HT-29 (cell line): Measurements from ENCODE around the gene SIGLEC6. TPM values are rescaled to one million over a fixed set of nuclear protein-coding genes. Genes with fewer than 3 reads are reported as not detected.

Experiments used
- DNase-seq: peaks from one replicate; pipeline ENCODE4 v3.0.0-alpha.2; 2015; ENCODE audit warnings: low spot score
- total RNA-seq: library from RNA; depleted of rRNA; stranded (reverse); fragments of >200 nt; shearing (Covaris generic); gene quantifications from 2 replicates; pipeline ENCODE4 v1.2.3, GENCODE V29; 2014

SIGLEC6 gene
- total RNA-seq, 1 experiment from 2014 or later = not detected

DNA sequence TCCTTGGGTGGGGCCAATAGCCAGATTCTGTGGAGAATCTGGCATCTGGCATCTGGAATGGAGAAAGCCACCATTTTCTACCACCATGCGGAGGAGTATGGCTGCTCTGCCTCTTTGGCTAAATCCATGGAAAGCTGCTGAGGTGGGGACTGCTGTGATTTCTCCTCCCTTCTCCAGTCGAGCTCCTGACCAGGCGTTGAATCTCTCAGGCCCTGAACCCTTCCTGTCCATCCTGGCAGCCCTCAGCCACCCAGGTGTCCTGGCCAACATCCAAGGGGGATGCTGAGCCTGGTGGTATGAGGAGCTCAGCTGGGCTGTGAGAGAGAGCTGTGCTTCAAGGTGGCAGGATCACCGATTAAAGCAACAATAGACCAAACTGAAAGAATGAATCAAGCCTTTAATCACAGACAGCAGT is 17.4 kb upstream of the SIGLEC6 start:
- no peak for DNase-seq

DNA sequence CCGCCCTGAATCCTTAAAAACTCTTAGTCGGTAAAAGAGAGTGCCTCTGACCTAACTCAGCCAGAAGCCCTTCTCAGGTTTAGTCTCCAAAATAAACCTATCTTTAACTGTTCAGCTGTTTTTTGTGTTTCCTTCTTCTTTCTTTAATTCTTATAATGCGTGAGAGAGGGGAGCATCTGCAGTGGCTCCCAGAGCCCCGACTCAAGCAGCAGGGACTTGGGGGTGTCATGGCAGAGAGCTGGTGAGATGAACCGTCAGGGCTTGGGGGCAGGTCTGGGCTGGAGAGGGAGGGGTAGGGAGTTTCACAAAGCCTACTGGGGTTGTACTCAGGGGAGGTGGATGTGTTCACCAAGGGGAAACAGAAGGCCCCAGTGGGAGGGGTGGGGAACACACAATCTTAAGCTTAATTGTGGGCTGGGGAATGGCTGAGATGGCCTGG is 16.8 kb upstream of the SIGLEC6 start:
- DNase-seq = no peak

DNA sequence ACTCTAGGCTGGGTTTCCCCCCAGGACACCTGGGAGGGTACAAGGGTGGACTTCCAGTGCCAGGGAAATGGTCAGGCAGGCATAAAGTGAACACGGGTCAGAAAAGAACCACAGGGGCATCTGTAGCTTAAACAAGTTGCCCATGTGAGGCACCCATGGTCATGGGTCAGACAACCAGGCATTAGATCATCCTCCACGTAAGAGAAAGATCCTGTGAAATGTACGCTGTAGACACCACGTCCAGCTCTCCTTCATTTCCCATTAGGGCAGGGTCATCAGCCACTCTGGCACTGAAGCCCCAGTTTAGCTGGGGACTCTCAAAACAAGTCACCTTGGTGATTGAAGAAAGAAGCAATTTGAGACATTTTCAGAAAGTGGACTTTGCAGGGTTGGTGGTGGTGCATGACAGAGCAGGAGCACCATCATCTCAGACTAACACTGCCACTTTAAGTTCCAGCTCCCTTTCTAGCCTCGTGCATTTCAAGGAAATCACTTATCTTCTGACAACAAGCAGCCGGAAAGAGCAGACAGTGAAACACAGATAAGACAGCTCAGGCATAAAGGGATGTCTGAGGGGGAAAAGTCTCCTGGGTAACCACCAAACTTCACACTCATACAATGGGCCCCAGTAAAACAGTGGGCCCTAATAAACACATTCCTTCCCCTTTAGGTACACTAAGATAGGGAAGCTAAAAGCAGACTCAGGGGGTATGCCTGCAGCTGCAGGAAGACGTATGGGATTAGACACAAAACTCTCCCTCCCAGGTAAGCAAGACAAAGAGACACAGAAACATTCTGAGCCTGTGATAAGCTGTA is 16.1 kb upstream of the SIGLEC6 start:
- DNase-seq = no peak

DNA sequence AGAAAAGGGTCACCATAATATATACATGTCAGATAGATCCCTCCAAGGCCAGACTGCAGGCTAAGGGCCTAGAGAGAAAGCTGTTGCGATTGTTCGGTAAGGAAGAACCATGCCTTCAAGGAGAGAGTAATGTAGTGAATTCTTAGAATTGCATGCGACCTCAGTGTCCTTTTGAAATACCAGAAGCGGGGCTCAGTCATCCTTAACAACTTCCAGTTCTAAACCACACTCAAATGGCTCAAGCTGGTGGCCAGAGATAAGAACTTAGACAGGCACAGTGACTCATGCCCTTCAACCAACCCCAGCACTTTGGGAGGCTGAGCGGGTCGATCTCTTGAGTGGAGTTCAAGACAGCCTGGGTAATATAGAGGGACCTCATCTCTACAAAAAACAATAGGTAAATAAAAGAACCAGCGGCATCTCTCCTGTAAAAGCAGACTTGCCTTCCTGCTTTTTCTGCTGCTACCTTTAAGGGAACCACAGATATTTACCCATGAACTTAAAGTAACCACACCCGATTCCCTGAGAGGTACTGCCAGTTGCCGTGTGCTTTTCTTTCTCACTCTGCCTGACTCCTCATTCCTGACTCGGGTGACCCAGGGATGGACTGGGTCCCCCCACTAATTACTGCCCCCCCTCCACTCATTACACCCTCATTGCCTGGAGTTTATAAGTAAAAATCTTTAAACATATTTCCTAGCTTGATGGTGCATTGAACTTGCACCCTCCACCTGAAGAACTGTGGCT is 15.4 kb upstream of the SIGLEC6 start:
- no peak for DNase-seq

DNA sequence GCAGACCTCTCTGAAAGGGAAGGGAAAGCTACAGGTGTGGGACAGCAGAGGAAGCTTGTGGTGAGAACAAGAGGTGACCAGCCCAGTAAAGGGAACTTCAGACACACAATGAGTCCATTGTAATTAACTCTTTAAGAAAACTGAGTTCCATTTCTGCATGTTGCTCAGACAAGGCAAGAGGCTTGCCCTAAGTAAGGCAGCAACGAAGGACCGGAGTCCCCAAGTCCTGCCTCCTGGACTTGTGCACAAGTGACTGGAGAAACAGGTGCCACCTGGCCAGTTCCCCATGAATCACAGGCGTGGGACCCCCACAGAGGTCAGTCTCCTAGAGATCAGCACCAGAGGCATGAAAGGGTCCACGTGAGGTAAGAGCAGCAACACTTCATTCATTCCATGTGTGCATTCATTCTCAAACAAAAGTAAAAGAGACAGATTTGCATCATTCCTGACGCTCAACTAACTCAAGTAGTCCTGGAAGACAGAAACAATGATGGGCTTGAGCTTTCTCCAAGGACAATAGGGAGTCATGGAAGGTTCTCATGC is 14.7 kb upstream of the SIGLEC6 start:
- DNase-seq = no peak

DNA sequence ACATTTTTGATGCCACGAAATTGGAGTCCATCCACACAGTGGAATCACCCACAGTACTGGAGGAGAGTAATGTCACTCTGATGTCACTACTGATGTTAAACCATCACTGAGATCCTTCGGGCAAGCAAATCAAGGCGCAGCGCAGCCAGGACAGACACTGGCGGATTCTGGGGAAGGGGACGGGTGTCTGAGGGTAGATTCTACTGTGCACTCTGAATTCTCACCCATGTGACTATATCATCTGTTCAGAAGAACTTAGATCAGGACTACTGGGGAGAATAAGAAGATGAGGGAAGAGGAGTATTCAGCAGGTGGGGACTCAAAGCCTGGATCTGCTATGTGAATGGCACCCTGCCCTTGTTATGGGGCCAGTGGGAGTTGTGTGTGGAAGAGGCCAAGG is 12.6 kb upstream of the SIGLEC6 start:
- no peak for DNase-seq

DNA sequence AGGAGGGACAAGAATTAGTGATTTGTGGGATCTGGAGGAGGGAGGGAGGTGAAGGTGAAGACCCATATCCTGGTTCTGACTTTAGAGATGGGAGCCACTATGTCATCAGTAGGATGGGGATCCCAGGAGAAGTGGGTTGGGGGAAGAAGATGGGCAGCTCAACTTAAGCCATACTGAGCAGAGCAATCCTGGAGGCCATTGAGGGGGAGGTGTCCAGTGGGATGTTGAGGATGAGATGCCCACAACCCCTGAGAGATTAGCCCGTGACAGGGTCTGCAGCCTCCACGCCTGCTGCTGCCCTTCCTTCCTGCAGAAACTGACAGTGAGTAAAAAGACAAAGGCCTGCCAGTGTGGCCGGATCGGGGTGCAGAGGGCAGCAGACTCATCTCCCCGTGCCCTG is 11.2 kb upstream of the SIGLEC6 start:
- no peak for DNase-seq

DNA sequence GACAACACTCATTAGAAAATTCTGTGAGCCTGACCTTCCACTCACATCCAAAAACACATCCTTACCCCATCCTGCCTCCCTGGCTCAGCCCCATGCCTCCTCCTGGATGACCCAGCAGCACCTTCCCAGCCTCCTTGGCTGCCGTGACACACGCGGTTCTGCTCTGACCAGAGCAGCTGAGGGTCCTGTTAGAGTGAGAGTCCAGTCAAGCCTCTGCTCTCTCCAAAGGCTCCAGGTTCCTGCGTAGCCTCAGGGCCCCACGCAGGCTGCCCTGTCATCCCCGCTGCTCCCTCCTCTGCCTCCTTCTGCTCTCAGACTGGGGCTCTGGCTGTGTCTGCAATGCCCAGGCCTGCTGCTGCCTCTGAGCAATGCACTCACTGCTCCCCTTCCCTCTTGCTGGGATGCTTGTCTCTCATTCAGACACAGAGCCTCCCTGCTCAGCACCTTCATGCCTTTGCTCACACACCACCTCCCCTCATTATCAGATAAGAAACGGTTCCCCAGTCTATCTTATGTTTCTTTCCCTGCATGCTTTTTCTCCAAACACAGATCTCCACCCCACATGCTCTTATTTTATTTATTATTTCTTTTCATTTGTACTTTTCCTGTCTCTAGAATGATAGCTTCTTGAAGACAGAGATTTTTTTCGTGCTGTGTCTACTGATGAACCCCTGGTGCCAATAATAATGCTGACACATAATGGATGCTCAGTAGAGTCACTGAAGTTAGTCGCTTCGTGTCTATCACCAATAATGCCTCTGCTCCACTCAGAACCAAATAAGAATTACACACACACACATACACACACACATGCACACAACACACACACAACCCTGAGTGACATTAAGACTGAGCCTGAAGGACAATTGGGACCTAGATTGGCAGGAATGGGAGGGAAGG is 10.2 kb upstream of the SIGLEC6 start:
- DNase-seq = no peak

DNA sequence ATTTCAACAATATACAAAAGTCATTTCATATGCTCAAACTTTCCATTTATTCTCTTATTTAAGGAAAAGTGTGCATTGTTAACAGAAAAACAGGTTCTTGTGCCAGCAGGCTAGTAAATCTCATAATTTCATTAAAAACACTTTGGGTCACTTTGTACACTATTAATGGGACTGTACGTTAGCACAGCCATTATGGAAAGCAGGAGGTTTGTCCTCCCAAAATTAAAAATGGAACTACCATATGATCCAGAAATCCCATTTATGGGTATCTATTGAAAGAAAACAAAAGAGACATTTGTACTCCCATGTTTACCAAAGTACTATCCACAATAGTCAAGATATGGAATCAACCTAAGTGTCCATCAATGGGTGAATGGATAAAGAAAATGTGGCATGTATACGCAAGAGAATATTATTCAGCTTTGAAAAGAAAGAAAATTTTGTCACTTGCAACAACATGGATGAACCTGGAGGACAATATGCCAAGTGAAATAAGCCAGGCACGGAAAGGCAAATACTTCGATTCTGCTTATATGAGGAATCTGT is 8.4 kb upstream of the SIGLEC6 start:
- no peak for DNase-seq

DNA sequence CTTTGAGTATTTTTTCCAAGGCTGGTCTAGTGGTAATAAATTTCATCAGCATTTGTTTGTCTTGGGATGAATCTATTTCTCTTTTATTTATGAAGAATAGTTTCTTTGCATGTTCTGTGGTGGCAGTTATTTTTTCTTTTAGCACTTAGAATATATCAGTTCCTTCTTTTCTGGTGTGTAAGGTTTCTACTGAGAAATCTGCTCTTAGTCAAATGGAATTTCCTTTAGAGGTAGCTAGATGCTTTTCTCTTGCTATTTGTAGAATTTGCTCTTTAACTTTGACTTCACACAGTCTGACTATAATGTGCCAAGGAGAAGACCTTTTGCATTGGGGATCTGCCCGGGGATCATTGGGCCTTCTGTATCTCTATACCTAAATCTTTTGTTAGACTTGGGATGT is 4.1 kb upstream of the SIGLEC6 start:
- no peak for DNase-seq

DNA sequence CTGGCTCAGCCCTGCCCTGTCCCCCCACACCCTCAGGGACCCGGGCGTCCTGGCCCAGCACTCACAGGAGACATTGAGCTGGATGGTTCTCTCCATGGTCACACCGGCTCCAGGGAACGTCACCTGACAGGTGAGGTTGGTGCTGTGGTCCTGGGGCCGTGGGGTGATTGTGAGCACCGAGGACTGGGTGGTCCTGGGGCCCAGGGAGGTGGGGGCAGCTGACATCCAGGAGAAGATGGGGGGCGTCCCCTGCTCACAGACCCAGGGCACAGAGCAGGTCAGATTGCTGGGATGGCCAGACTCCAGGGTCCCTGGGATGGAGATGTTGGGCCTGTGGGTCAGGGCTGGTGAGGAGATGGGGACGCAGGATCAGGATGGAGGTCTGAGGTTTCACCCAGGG is 854 bp downstream of the SIGLEC6 start:
- no peak for DNase-seq

DNA sequence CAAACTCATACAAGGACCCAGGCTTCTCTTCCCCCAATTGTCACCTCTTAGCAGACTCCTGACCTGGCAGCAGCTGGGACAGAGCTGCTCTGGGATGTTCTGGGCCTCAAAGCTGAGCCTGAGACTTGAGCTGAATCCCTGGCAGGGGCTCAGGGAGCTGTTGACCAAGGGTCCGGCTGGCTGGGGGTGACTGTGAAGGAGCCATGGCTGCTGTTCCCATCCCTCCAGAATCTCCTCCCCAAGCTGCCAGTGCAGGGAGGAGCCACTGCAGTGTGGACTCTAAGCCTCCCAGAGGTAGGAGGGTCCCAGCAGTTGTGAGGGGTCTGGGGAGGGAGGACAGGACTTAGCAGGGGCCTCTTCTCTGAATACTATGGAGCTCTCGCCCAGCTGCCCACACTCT is 2.2 kb downstream of the SIGLEC6 start:
- DNase-seq = no peak

DNA sequence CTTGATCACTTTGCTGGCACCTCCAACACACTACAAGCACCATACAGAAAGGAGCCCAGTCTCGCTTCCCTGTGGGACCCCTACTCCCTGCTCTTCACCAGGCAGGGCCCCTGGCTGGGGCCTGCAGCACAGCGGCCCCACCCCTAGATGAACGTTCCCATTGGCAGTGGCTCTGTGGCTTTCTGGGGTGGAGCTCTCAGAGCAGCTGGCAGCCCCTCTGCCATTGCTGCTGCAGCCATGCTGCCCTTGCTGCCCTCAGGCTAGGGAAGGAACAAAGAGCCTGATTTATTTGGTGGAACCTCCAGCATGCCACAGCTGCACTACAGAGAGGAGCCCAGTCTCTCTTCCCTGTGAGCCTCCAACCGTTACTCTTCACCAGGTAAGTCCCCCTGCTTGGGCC is 5.8 kb downstream of the SIGLEC6 start:
- no peak for DNase-seq

DNA sequence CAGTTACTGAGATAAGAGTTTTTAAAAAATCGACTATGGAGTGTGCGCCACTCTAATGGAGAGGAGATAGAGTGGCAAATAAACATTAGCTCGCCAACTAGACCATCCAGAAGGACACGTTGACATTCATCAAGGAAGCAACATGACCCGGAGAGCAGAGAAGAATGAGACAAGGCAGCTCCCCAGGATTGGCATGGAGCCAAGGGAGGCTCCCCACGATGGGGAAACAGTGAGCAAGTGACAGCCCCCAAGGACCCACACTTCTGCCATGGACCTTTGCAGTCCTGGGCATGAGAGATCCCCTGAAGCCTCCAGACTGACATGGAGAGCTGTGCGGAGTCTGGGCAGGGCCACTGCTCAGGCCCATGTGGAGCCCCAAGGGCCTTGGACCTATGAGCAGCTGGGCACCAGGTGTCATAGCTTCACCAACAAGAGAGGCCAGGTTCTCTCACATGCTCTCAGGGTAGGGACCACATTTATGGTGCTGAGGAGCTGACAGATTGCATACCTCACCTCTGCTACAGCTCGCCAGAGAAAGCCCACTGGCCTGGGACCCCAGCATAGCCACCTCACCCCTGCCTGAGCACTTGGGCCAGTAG is 6.7 kb downstream of the SIGLEC6 start:
- DNase-seq = no peak

DNA sequence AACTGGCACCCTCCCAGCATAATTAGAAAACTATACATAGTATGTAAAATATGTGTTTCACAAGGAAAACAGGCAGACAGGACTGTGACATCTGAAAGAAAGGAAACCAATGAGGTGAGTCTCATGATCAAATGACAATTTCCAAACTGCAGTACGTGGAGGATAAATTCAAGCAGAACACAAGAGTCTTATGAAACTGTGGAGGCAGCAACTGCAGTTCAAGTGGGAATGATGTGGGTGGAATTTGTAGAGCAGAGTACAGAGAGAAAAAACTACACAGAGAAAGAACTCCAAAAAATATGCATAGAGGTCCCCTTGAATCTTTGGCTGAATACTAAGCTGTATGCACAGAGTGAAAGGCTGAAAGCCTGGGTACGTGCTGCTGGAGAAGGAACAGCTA is 9.7 kb downstream of the SIGLEC6 start:
- DNase-seq = no peak

DNA sequence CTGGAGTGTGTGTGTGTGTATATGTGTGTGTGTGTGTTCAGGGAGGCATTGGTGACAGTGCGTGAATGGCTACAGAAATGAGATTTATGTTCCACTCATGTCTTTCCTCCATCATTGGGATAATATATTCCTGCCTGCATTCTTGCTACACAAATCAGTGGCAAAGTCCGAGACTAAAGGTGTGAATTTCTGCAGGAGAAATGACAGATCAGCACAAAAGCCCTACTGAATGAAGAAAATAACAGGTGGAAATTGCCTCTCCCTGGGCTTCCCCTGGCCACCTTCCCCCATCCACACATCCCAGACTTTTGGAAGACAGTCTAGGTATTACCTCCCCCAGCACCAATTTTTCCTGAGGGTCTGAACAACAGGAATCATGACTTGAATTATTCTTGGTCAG is 10.1 kb downstream of the SIGLEC6 start:
- no peak for DNase-seq

DNA sequence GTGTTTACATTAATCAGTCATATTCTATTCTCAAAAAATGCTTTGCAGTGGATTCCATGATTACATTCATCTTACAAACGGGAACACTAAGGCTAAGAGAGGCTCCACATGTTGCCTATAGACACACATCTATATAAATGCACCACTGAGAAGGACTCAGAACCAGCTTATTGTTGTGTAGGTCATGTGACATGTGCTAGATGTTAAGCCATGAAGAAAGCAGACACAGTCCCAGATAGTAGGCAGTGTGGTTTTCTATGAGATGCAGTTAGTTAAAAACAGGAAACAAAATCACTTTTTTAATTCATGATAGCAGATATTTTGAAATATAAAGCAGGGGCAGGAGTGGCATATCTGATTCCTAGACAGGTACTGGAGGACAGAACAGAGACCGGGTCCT is 10.7 kb downstream of the SIGLEC6 start:
- DNase-seq = no peak

DNA sequence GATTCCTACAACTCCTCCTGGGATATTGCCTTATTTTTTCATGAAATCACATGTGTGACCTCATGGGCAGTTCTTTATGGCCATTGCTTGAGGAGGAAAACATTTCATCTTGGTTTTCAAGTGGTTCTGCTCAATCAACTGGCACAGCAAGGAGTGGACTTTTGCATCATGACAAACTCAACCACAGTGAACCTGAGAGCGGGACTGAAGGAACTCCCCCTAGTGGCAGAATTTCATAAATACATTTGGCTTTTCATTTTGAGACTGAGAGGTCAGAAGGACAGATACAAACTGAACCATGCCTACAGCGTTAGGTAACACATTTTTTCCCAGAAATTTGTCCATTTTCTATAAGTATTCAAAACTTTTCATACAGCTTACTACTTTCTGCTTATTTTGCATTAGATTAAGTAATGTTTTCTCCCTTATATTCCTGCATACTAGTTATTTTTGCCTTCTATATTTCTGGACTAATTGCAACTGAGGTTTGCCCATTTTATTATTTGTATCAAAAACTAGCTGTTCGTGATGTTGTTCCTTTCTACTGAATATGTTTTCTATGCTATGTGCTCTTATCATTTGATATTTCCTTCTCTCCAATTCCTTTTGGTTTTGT is 16.5 kb downstream of the SIGLEC6 start:
- DNase-seq = peak; percentile 93

DNA sequence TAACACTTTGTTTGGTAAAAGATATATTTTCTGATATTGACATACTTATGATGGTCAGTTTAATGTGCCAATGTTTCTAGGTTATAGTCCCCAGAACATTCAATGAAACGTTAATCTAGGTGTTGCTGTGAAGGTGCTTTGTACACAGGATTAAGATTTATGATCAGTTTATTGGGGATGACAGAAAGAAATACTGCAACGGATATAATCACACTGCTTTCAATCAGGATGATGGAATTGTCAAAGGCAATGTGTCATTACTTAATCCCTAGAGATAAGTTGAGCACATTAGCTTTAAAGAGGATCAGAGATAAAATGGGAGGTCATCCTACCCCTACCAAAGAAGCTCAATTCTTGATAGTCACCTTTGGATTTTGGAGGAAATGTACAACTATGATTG is 17.5 kb downstream of the SIGLEC6 start:
- no peak for DNase-seq

DNA sequence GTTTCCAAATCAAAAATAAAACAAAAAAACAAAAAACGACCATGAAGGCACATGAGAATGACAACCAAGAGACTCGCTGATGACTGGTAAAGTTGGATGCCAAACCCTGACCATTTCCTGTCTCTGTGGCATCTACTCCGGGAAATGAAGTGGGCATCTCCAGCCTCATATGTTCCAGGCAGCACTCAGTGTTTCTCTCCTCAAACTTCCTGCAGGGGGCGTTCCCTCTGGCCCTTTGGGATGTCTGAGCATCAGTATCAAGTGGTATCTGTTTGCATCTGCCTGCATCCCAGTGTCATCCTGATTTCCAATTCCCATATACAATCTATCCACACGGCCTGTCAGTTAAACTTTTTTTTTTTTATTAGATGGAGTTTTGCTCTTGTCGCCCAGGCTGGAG is 20.1 kb downstream of the SIGLEC6 start:
- DNase-seq = peak; percentile 45
